Upper lobe of left lung (tissue), 4 donors: Measurements from ENCODE around the gene TARS3.

Source experiments
- EP300 ChIP-seq, 4 donors: sonication (generic); formaldehyde crosslinking; IDR thresholded peaks; one replicate each; pipeline ENCODE4 v1.5.1; 2017; ENCODE audit warnings: antibody characterized with exemption in 4 of 4, control low read depth in 2 of 4
- POLR2A ChIP-seq, 4 donors: fragments of 450-650 bp; IDR thresholded peaks; one replicate each; pipeline ENCODE4 v1.5.1; 2016 to 2017; ENCODE audit warnings: antibody characterized with exemption in 4 of 4, mild to moderate bottlenecking in 2 of 4
- TF ChIP-seq, protein P1 (sequence below), 6 experiments: fragments of 450-650 bp in 4 of 6; fragments of 200-600 bp in 2 of 6; sonication (generic) in 2 of 6; IDR thresholded peaks; one replicate each; pipeline ENCODE4 v1.5.1; 2016 to 2019; ENCODE audit warnings: antibody characterized with exemption in 6 of 6

DNA sequence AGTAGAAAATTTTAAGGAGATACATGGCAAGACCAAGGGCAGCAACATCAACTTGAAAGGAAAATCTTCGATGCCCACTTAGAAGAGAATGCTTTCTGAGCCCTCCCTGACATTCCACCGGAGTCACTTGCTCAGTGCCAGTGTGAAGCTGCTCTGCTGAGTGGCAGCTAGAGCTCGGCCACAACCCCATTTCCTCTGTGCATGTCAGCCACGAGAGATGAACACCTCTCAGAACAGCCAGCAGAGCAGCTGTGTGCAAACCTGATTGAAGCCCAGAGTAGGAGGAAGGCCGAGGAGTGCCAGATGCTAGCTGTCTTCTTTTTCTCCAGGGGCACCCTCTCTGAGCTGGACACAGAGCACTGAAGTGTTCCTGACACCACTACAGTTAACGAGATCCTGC is 12.2 kb downstream of the TARS3 start:
- TF ChIP-seq, protein P1, sequence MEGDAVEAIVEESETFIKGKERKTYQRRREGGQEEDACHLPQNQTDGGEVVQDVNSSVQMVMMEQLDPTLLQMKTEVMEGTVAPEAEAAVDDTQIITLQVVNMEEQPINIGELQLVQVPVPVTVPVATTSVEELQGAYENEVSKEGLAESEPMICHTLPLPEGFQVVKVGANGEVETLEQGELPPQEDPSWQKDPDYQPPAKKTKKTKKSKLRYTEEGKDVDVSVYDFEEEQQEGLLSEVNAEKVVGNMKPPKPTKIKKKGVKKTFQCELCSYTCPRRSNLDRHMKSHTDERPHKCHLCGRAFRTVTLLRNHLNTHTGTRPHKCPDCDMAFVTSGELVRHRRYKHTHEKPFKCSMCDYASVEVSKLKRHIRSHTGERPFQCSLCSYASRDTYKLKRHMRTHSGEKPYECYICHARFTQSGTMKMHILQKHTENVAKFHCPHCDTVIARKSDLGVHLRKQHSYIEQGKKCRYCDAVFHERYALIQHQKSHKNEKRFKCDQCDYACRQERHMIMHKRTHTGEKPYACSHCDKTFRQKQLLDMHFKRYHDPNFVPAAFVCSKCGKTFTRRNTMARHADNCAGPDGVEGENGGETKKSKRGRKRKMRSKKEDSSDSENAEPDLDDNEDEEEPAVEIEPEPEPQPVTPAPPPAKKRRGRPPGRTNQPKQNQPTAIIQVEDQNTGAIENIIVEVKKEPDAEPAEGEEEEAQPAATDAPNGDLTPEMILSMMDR (IDR thresholded peaks at IDR 0.05): no peak
- TF ChIP-seq EP300 (IDR thresholded peaks at IDR 0.05) (no peak), POLR2A (IDR thresholded peaks at IDR 0.05) (no peak)
